ENCODE results near the gene EPG5.

GRCh38 chr18:45865466-45865865 is 101.7 kb downstream of the EPG5 start:
- TF ChIP-seq FOSL2 (IDR thresholded peaks at IDR 0.05; ENCODE audit: borderline replicate concordance, low read depth): no peak
- TF ChIP-seq CTCF (IDR thresholded peaks at IDR 0.05): no peak
- TF ChIP-seq RXRA (IDR thresholded peaks at IDR 0.05; ENCODE audit: borderline replicate concordance, low read depth): no peak
- TF ChIP-seq TAF1 (IDR thresholded peaks at IDR 0.05; ENCODE audit: borderline replicate concordance, low read depth, low read length): no peak
- no peak for TF ChIP-seq RAD21 (IDR thresholded peaks at IDR 0.05; ENCODE audit: low read length)
- TF ChIP-seq YY1 (IDR thresholded peaks at IDR 0.05; ENCODE audit: low read depth): no peak

Measured in SK-N-SH (cell line).